HUES64 (cell line): ENCODE data around the gene SPIRE1.
"Not testable (repeated sequence)": the region's sequence is repeated elsewhere in the genome, so short reads cannot be mapped to it uniquely, and the experiment has no call there.

Experiments
- H3K27ac ChIP-seq: 2 replicates; pipeline ENCODE4 v1.7.0; 2013; ENCODE audit warnings: low read depth, low read length, inconsistent platforms
- H3K27me3 ChIP-seq: 2 replicates; pipeline ENCODE4 v1.6.1; 2013; ENCODE audit warnings: mild to moderate bottlenecking, low read length; ENCODE audit not compliant: insufficient read depth
- H3K36me3 ChIP-seq: 2 replicates; pipeline ENCODE4 v1.6.1; 2013; ENCODE audit warnings: mild to moderate bottlenecking, low read length; ENCODE audit not compliant: insufficient read depth
- H3K4me1 ChIP-seq: 2 replicates; pipeline ENCODE4 v1.6.1; 2013; ENCODE audit warnings: mild to moderate bottlenecking, low read length, moderate library complexity; ENCODE audit not compliant: insufficient read depth
- H3K4me3 ChIP-seq: 2 replicates; pipeline ENCODE4 v1.5.1; 2013; ENCODE audit warnings: mild to moderate bottlenecking, low read length, moderate library complexity
- H3K9ac ChIP-seq: 2 replicates; pipeline ENCODE4 v1.6.1; 2013; ENCODE audit warnings: mild to moderate bottlenecking, low read depth, low read length
- H3K9me3 ChIP-seq: 2 replicates; pipeline ENCODE4 v1.6.1; 2013; ENCODE audit warnings: low read depth, low read length; ENCODE audit not compliant: insufficient read depth
- WGBS: fragments of 150-250, 120-280 bp; methylation state at CpG from one replicate; pipeline ENCODE4 v1.1.7; 2013; ENCODE audit warnings: missing lambda C conversion rate; 5-methylcytosine and 5-hydroxymethylcytosine counted together

SPIRE1 gene

DNA sequence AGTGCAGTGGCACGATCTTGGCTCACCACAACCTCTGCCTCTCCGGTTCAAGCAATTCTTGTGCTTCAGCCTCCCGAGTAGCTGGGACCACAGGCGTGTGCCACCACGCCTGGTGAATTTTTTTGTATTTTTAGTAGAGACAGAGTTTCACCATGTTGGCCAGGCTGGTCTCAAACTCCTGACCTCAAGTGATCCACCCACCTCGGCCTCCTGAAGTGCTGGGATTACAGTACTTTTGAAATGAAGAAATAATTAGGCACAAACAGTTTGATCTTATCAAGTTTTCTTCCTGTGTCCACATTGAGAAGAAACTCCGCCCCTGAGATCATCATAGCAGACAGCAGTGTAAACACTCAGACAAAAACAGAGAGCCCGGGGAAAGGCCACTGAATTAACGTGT lies 247.2 kb downstream of the SPIRE1 start:
- H3K4me1 ChIP-seq, H3K9ac ChIP-seq, H3K36me3 ChIP-seq, H3K27ac ChIP-seq, H3K9me3 ChIP-seq, H3K4me3 ChIP-seq: not testable (repeated sequence)
- H3K27me3 ChIP-seq: peaks cover 18% of the 10 kb centered on the region
- WGBS: 91% methylated on average over 9 of the region's 9 CpGs

DNA sequence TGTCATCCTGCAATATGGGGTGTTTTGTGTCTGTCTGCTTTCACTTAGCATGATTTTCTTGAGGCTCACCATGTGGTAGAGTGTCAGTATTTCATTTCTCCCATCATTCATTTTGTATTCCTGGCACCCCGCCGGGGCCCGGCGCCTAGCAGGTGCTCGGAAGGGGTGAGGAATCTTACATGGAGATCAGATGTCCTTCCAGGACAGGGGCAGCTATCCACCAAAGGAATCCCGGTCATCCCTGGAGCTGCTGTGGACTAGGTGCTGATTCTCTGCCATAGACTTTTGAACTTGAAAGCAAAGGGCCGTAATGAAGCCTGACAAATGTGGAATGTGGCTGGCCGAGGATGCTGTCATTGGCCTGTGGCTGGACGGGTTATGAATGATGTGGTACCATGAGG lies 247.8 kb downstream of the SPIRE1 start:
- H3K27me3 ChIP-seq: peaks cover 25% of the 10 kb centered on the region
- no peak overlapping the region for H3K4me3 ChIP-seq
- H3K9ac ChIP-seq: no peak overlapping the region
- WGBS: 89% methylated on average over 9 of the region's 9 CpGs
- no peak overlapping the region for H3K27ac ChIP-seq
- H3K36me3 ChIP-seq: no peaks in the 10 kb centered on the region
- H3K4me1 ChIP-seq: peaks cover 6% of the 10 kb centered on the region
- no peaks in the 10 kb centered on the region for H3K9me3 ChIP-seq

DNA sequence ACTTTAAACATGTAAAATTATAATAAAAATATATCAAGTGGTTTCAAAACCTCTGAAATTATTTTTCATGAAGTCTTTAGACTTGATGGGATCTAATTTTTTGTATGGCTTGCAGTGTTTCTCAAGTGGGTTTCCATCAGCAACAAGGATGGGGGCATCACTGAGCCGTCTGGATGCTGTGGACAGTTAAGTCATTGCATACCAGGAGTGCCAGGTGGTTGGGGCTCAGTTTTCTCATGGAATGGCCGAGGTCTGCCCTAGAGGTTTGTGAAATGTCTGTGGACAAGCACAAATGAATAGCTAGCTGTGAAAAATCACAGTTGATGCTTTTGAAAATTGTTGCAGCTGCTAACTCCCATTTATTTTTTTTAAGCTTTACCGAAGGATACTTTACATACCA lies 248.4 kb downstream of the SPIRE1 start:
- H3K4me3 ChIP-seq: no peak overlapping the region
- H3K9me3 ChIP-seq: no peaks in the 10 kb centered on the region
- peaks cover 6% of the 10 kb centered on the region for H3K4me1 ChIP-seq
- H3K27ac ChIP-seq: no peak overlapping the region
- no peak overlapping the region for H3K9ac ChIP-seq
- H3K27me3 ChIP-seq: peaks cover 30% of the 10 kb centered on the region
- WGBS: 84% methylated on average over 3 of the region's 3 CpGs
- no peaks in the 10 kb centered on the region for H3K36me3 ChIP-seq

DNA sequence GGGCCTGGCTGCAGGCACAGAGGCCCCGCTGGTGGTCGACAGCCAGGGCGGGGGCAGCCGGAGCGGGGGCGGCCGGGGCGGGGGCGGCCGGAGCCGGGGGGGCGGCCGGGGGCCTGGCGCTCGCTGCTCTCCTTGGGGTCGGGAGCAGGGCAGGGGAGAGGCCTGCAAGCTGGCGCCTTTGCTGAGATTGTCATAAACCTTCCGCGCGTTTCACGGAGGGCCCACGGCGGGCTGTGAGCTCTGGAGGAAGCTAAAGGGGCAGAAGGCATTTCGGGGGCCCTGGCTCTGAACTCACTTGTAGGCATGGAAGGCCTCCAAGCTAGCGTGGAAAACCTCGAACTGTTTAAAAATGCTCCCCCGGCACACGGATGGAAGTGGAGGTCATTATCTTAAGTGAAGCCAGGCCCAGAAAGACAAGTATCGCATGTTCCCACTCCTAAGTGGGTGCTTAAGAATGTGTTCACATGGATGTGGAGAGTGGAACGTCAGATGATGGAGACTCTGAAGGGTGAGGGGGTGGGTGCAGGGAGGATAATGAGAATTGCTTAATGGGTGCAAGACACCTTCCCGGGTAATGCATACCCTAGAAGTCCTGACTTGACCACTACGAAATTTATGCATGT lies 249.5 kb downstream of the SPIRE1 start:
- Histone ChIP-seq H3K36me3 (no peaks in the 10 kb centered on the region), H3K9ac (peak overlapping the region; percentile 84), H3K4me1 (peaks cover 6% of the 10 kb centered on the region), H3K27me3 (peaks cover 30% of the 10 kb centered on the region), H3K27ac (no peak overlapping the region; the same call in 1 of the 2 replicates), H3K4me3 (peak overlapping the region; percentile 70), H3K9me3 (no peaks in the 10 kb centered on the region)
- 11% methylated on average over 32 of the region's 32 CpGs for WGBS

DNA sequence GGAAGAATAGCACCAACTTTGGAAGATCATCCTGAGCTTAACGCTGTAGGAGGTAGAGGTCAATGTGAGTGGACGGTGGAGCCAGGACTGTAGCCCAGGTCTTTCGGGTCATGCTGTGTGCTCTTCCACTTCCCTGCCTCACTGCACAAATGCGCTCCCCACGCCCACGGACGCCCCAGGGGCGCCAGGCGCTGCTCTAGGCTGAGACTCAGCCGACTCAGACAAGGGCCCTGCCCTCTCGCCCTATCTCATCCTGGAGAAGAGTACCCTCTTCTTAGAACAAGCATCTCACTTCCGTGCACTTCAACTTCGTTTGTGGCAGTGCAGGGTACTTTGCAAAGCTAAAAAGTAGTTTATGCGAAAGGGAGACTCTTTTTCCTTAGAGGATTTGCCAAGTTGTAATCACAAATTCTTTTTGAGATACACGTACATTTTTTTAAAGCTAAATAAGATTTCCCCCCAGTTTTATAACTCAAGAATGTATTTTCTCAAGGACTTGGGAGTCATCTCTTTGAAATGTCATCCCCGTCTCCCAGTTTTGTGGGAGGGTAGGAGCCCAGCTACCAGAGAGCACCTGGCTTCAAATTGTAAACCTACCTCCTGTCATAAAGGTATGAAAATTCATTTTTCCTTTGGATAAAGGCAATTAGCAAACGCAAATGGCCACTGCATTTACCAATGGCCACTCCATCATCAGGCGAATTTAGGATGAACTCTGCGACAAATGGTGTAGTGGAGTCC lies 251.4 kb downstream of the SPIRE1 start:
- Histone ChIP-seq H3K36me3 (no peaks in the 10 kb centered on the region), H3K4me3 (no peak overlapping the region), H3K9me3 (no peaks in the 10 kb centered on the region), H3K27ac (no peak overlapping the region), H3K4me1 (peaks cover 9% of the 10 kb centered on the region), H3K27me3 (peaks cover 30% of the 10 kb centered on the region), H3K9ac (no peak overlapping the region)
- WGBS: 79% methylated on average over 19 of the region's 19 CpGs

DNA sequence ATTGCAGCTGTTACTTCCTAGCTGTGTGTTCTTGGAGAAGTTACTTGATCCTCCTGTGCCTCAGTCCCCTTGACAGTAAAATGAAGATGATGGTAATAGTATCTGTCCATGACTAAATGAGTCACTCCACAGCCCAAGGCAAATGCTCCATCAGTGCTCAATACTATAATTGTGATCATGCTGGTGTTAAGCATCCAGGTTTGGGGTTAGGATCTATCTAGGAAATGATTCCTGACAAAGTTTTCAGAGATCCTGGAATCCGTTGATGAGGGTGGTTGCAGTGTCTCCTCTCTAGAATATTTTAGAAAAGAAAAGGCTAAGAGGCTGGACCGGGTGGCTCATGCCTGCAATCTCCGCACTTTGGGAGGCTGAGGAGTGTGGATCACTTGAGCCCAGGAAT lies 252.8 kb downstream of the SPIRE1 start:
- H3K9me3 ChIP-seq: no peaks in the 10 kb centered on the region
- no peaks in the 10 kb centered on the region for H3K36me3 ChIP-seq
- 89% methylated on average over 3 of the region's 3 CpGs for WGBS
- no peak overlapping the region for H3K27ac ChIP-seq
- H3K4me1 ChIP-seq: peaks cover 10% of the 10 kb centered on the region
- peaks cover 30% of the 10 kb centered on the region for H3K27me3 ChIP-seq
- H3K4me3 ChIP-seq: no peak overlapping the region
- H3K9ac ChIP-seq: no peak overlapping the region

DNA sequence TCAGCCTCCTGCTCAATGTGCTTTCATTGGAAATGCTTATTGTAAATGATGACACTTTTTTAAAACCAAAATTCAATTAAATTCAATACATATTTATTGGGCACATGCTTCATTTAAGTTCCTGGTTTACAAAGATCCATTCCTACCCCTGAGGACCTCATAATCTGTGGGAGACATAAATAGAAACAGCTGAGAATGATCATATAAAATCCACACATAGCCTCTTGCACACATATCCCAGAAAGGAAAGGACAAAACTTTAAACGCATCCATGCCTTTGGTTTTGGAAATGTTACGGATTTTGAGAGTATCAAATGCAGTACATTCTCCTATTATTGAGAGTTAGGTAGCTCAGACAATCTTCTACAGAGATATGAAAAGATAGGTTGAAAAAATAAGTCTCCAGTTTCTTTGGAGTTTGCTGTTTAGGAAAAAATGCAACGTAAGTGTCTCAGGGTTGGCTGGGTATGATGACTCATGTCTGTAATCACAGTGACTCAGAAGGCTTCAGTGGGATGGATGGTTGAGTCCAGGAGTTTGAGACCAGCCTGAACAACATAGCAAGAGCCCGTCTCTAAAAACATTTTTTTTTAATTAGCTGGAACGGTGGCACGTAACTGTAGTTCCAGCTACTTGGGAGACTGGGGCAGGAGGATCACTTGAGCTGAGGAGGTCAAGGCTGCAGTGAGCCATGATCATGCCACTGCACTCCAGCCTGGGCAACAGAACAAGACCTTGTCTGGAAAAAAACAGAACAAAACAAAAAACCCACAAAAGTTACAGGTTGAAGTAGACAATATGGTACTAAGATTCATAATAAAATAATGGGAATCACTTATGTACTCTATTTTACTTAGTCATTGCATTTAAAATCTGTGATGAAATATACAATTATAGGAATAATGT lies 254.1 kb downstream of the SPIRE1 start:
- H3K36me3 ChIP-seq: no peaks in the 10 kb centered on the region
- H3K9ac ChIP-seq: no peak overlapping the region
- peaks cover 30% of the 10 kb centered on the region for H3K27me3 ChIP-seq
- H3K27ac ChIP-seq: no peak overlapping the region
- peaks cover 10% of the 10 kb centered on the region for H3K4me1 ChIP-seq
- H3K9me3 ChIP-seq: no peaks in the 10 kb centered on the region
- 94% methylated on average over 6 of the region's 6 CpGs for WGBS
- H3K4me3 ChIP-seq: no peak overlapping the region

DNA sequence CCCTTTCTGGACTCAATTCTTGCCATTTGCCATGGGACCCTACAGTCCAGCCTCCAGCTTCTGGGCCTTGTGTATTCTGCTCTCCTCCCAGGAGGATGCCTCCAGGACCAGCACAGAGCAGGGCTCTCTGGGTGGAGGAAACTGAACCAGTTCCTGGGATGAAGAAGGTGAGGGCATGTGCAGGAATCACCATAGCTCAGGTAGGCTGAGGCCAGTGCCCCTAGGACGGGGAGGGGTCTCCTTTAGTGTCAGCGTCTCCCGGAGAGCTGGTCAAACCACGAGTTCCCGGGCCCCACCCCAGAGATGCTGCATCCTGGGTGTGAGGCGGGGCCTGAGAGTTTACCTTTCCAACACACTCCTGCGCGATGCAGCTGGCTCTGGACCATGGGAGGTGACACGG lies 256.0 kb downstream of the SPIRE1 start:
- H3K9ac ChIP-seq: no peak overlapping the region
- 0 out of 2 replicates have a peak, but pooled peaks cover 5% of the 10 kb centered on the region for H3K4me1 ChIP-seq
- H3K4me3 ChIP-seq: no peak overlapping the region
- H3K36me3 ChIP-seq: no peaks in the 10 kb centered on the region
- H3K9me3 ChIP-seq: no peaks in the 10 kb centered on the region
- WGBS: 82% methylated on average over 9 of the region's 9 CpGs
- peaks cover 23% of the 10 kb centered on the region for H3K27me3 ChIP-seq
- no peak overlapping the region for H3K27ac ChIP-seq

DNA sequence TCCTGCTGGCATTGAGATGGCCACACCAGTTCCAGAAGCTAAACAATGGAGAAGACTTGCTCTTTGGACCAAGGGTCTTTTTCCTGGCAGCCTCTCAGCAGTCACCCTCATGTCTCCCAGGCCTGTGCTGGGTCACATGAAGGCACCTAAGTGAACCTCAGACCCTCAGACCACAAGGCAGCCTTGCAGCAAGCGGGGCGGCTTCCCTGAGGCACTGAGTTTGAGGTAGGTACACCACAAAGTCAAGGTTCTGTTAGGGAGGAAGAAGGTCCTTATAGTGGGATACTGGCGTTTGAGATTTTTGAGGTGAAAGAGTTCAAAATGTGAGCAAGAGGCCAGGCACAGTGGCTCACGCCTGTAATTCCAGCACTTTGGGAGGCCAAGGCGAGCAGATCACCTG lies 258.7 kb downstream of the SPIRE1 start:
- Histone ChIP-seq H3K9me3 (no peaks in the 10 kb centered on the region), H3K27ac (no peak overlapping the region)
- 86% methylated on average over 5 of the region's 5 CpGs for WGBS

DNA sequence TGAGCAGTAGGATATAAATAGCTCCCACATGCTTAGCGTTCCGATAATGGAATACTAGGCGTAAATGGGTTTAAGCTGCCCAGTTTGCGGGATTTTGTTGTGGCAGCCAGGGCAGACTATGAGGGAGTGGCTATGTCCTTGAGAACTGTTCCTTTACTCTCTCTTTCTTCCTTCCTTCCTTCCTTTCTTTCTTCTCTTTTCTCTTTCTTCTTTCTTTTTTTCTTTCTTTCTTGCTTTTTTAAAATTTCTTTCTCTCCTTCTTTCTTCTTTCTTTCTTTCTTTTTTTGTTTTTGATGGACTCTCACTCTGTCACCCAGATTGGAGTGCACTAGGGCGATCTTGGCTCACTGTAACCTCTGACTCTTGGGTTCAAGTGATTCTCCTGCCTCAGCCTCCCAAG lies 259.3 kb downstream of the SPIRE1 start:
- Histone ChIP-seq H3K36me3 (no peaks in the 10 kb centered on the region), H3K4me3 (no peak overlapping the region), H3K27ac (no peak overlapping the region), H3K27me3 (no peaks in the 10 kb centered on the region), H3K4me1 (0 out of 2 replicates have a peak, but pooled peaks cover 5% of the 10 kb centered on the region), H3K9me3 (no peaks in the 10 kb centered on the region), H3K9ac (no peak overlapping the region)
- 84% methylated on average over 5 of the region's 5 CpGs for WGBS

More for the DNA sequence above, 258.7 kb downstream of the SPIRE1 start:
- Histone ChIP-seq H3K4me3 (no peak overlapping the region), H3K27me3 (no peaks in the 10 kb centered on the region), H3K9ac (no peak overlapping the region), H3K4me1 (0 out of 2 replicates have a peak, but pooled peaks cover 5% of the 10 kb centered on the region), H3K36me3 (no peaks in the 10 kb centered on the region)

DNA sequence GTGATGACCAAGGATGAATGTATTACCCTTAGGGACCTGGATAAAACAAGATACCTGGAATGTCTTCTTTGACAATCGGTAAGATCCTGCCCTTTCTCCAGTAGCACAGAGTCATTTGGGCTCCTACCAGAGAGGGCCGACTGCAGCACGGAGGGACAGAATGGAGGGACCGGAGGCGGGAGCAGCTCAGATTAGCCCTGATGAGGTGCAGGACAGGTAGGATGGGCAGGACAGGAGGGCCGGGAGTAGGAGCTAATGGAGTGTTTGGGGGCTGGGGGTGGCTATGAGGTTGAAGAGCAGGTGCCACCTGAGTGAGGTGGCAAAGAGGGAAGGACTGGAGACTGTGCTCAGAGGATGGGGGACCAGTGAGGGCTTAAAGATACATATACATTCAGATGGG lies 260.1 kb downstream of the SPIRE1 start:
- H3K27ac ChIP-seq: no peak overlapping the region
- H3K36me3 ChIP-seq: no peaks in the 10 kb centered on the region
- no peaks in the 10 kb centered on the region for H3K9me3 ChIP-seq
- H3K4me1 ChIP-seq: 0 out of 2 replicates have a peak, but pooled peaks cover 5% of the 10 kb centered on the region
- H3K9ac ChIP-seq: no peak overlapping the region
- no peaks in the 10 kb centered on the region for H3K27me3 ChIP-seq
- H3K4me3 ChIP-seq: no peak overlapping the region
- WGBS: 89% methylated on average over 6 of the region's 6 CpGs
